Fibroblast of pulmonary artery (primary cell): ENCODE results near the gene C6orf52.
A peak's percentile ranks its signal among the peaks of the same experiment; 100 is the strongest.

Experiments
- DNase-seq: peaks from one replicate; pipeline ENCODE4 v3.0.0-alpha.2; 2010; ENCODE audit warnings: low read depth
- H3K4me3 ChIP-seq: replicated peaks from 2 replicates; pipeline ENCODE4 v1.5.1; 2011; ENCODE audit warnings: low read depth, mild to moderate bottlenecking, control low read depth, low read length, moderate library complexity
- CTCF ChIP-seq: IDR thresholded peaks from 2 replicates; pipeline ENCODE4 v1.5.1; 2011; ENCODE audit warnings: mild to moderate bottlenecking, control low read depth, low read length, inconsistent platforms; ENCODE audit errors: missing control alignments

Gene C6orf52

GRCh38 chr6:10643201-10643651, 51.2 kb downstream of the C6orf52 start:
- H3K4me3 ChIP-seq = no peak overlapping the region
- no peak for TF ChIP-seq CTCF
- DNase-seq = no peak

- no peak for DNase-seq
- no peak for TF ChIP-seq CTCF
- no peak overlapping the region for H3K4me3 ChIP-seq
These were observed 52.9 kb downstream of the C6orf52 start for GRCh38 chr6:10641528-10641927.

GRCh38 chr6:10640412-10640811, 54.0 kb downstream of the C6orf52 start:
- DNase-seq = no peak
- TF ChIP-seq CTCF = no peak
- H3K4me3 ChIP-seq = no peak overlapping the region

- DNase-seq = peak; percentile 14
- no peak for TF ChIP-seq CTCF
These were observed 61.2 kb downstream of the C6orf52 start for GRCh38 chr6:10633216-10633615.

GRCh38 chr6:10630178-10630577, 64.2 kb downstream of the C6orf52 start:
- no peak for DNase-seq

More at GRCh38 chr6:10633216-10633615, 61.2 kb downstream of the C6orf52 start:
- H3K4me3 ChIP-seq = no peak overlapping the region

GRCh38 chr6:10627800-10628199, 66.6 kb downstream of the C6orf52 start:
- H3K4me3 ChIP-seq = no peak overlapping the region
- no peak for DNase-seq
- TF ChIP-seq CTCF = no peak

More at GRCh38 chr6:10630178-10630577, 64.2 kb downstream of the C6orf52 start:
- TF ChIP-seq CTCF = no peak
- no peak overlapping the region for H3K4me3 ChIP-seq

- DNase-seq = no peak
- TF ChIP-seq CTCF = no peak
- H3K4me3 ChIP-seq = no peak overlapping the region
These were observed 68.2 kb downstream of the C6orf52 start for GRCh38 chr6:10626154-10626741.
